Spleen (tissue), 7 donors: Measurements from ENCODE around the gene RCC2.

ENCODE experiments used
- CTCF ChIP-seq, 11 experiments: fragments of 200-600 bp in 7 of 11; fragments of 450-650 bp in 4 of 11; sonication (generic) in 4 of 11; IDR thresholded peaks in 8 of 11; conservative IDR thresholded peaks in 3 of 11; 1 replicate in 7 of 11; 2 replicates in 4 of 11; pipeline versions ENCODE4 v1.4.0 to v1.8.0; 2016 to 2021; ENCODE audit warnings: antibody characterized with exemption in 11 of 11, inconsistent platforms in 4 of 11, mild to moderate bottlenecking in 1 of 11
- POLR2A ChIP-seq, 3 donors: fragments of 450-650 bp; IDR thresholded peaks; one replicate each; pipeline ENCODE4 v1.5.1; 2017; ENCODE audit warnings: antibody characterized with exemption in 3 of 3, mild to moderate bottlenecking in 1 of 3
- POLR2AphosphoS5 ChIP-seq, 3 donors: sonication (generic); formaldehyde crosslinking; IDR thresholded peaks; one replicate each; pipeline ENCODE4 v1.5.1; 2017; ENCODE audit warnings: antibody characterized with exemption in 3 of 3
- donor health status: DM: no; HTN: no; CAD: no; lungs with moderate emphysema.
- donor health status: DM: no; HTN: no; CAD: no.
- donor health status: DM: no; HTN: no; CAD: no.

- TF ChIP-seq CTCF (IDR thresholded peaks at IDR 0.05 in 8 of 11, conservative IDR thresholded peaks at IDR 0.05 in 3 of 11): peak; percentile 16 to 86 (median 68)
- peak in 2 of 3 donors; percentile 39 to 62 for TF ChIP-seq POLR2AphosphoS5 (IDR thresholded peaks at IDR 0.05)
- TF ChIP-seq POLR2A (IDR thresholded peaks at IDR 0.05): no peak
Measured at GRCh38 chr1:17405898-17406759, 33.3 kb downstream of the RCC2 start.
